COLO668 (cell line): Measurements from ENCODE around the gene NCOA5.
A peak's percentile ranks its signal among the peaks of the same experiment; 100 is the strongest.

Experiments used
- DNase-seq: peaks from one replicate; lab custom pipeline; 2025; ENCODE audit not compliant: unreplicated experiment; lab: John Stamatoyannopoulos, UW

The NCOA5 gene

GRCh38 chr20:46044896-46045295, 44.9 kb downstream of the NCOA5 start:
- no peak for DNase-seq

GRCh38 chr20:46043556-46043955, 46.2 kb downstream of the NCOA5 start:
- DNase-seq = no peak

- DNase-seq = no peak
Measured at GRCh38 chr20:46040902-46041535, 48.7 kb downstream of the NCOA5 start.

- DNase-seq = no peak
Measured at GRCh38 chr20:46037036-46037435, 52.7 kb downstream of the NCOA5 start.

GRCh38 chr20:46036370-46036769, 53.4 kb downstream of the NCOA5 start:
- no peak for DNase-seq

- DNase-seq = no peak
Measured at GRCh38 chr20:46035713-46036112, 54.0 kb downstream of the NCOA5 start.

GRCh38 chr20:46035253-46035652, 54.5 kb downstream of the NCOA5 start:
- DNase-seq = no peak

GRCh38 chr20:46034039-46034438, 55.7 kb downstream of the NCOA5 start:
- no peak for DNase-seq

GRCh38 chr20:46031701-46032254, 58.0 kb downstream of the NCOA5 start:
- peak; percentile 78 for DNase-seq

- DNase-seq = no peak
Measured at GRCh38 chr20:46031014-46031569, 58.7 kb downstream of the NCOA5 start.

GRCh38 chr20:46030284-46031013, 59.3 kb downstream of the NCOA5 start:
- no peak for DNase-seq

- DNase-seq = no peak
Measured at GRCh38 chr20:46028772-46029371, 60.9 kb downstream of the NCOA5 start, which contains the start of gene SLC12A5. Gene SLC12A5, plus strand, starts transcription at chr20:46029215. Its CDS starts 130 bp downstream, at chr20:46029345.

GRCh38 chr20:46028110-46028509, 61.7 kb downstream of the NCOA5 start:
- DNase-seq = no peak

GRCh38 chr20:46027245-46027853, 62.4 kb downstream of the NCOA5 start:
- DNase-seq = no peak

GRCh38 chr20:46025376-46025783, 64.4 kb downstream of the NCOA5 start:
- no peak for DNase-seq

GRCh38 chr20:46023999-46024398, 65.8 kb downstream of the NCOA5 start:
- no peak for DNase-seq

GRCh38 chr20:46023148-46023484, 66.6 kb downstream of the NCOA5 start:
- no peak for DNase-seq

- DNase-seq = peak; percentile 81
Measured at GRCh38 chr20:46022411-46023147, 67.2 kb downstream of the NCOA5 start.

GRCh38 chr20:46021361-46022359, 68.1 kb downstream of the NCOA5 start:
- DNase-seq = peak; percentile 59
